Left hindlimb (tissue), 1 donor: Measurements from ENCODE around the gene CABLES2.

ENCODE experiments used
- DNase-seq: peaks from one replicate; pipeline ENCODE4 v3.0.0-alpha.2; 2018

Gene CABLES2

DNA sequence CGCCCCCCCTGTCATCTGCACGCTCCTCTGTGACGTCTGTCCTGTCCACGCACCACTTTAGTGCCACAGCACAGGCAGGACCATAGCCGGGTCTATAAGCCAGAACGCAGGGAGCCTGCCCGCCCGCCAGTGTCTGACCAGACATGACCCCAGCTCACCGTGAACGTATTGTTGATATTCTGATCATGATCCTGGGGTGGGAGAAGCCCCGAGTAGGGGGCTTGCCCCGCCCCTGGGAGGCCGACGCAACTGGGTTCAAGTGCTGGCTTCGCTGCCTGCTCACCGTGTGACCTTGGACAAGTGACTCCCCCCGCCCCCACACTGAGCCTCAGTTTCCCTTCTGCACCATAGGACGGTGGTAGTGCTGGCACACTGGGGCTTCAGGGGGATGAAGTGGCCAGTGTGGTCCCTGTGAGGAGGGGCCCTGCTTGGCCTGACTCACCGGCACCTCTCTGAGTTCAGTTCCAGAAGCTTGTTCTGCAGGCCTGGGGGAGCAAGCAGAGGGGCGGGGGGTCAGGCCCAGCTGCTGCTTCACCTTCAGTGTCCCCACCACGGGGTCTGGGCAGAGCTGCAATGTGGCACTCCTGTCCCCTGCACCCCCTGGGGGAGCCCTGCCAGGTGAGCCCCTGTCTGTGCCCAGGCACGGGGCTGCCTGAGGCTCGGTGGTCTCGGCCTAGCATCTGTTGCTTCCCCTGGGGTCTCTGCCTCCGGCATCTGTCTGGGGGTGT is 11.1 kb upstream of the CABLES2 start:
- DNase-seq = no peak

DNA sequence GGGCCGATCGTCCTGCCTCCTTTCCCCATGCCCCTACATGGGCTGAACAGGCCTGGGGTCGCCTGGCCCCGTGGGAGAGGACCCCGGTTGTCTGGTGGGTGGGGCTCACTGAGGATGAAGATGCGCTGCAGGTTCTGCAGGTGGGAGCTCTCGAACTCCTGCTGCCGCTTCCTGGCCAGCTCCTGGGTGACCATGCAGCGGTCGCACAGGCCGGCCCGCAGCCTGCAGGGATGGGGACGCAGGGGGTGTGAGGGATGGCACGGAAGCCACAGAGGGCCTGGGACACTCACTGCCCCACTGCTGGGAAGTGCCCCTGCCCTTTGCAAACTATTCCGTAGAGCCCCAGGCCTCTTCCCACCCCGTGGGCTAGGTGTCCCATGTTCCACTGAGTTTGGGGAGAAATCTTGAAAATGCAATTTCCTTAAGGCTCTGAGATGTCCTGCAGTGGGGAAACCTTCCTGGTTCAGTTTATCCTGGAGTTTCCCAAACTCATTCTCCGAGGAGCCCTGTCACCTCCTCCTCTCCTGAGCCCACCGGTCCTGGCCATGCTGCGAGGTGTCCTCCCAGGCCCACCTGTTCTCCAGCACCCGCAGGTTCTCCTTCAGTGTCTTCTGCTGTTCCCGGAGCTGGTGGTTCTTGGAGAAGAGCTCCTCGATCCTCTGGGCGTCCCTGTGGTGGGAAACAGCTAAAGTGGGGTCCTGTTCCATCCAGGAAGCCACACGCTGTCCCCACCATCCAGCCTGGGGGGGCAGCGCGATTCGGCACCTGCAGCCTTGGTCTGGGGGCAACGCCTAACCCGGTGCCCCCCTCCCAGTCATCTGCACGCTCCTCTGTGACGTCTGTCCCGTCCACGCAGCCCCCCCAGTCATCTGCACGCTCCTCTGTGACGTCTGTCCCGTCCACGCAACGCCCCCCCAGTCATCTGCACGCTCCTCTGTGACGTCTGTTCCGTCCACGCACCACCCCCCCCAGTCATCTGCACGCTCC is 9.9 kb upstream of the CABLES2 start:
- DNase-seq = no peak

DNA sequence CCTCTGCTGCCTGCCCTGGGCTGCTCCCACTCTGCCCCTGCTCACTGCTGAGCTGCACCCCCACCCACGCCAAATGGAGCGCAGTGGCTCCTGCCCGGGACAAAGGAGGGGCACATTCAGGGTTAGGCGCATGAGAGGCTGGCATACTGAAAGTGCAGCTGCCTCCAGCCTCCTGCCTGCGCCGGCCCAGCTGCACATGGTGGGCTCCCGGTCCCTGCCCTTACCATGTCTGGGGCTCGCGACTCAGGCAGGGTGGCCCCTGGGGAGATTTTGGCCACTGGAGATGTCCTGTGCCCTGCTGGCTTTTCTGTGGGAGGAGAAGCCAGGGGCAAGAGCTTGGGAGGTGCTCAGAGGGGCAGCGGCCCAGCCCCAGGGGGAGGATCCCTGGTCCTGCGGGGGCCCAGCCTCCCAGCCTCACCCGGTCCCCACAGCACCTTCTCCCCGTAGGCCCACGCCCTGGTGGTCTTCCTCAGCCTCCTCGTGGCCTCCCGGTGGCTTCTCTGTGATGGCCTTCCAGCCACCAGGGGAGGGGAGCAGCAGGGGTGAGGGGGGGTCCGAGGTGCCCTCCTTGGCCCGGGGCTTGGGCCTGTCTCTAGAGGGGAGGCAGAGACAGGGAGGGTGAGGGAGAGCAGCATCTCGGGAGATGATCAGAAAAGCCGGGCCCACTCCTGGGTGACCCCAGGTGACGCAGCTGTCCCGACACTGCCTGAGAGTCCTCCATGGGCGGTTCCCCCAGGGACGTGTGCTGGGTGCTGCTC is 8.4 kb upstream of the CABLES2 start:
- no peak for DNase-seq

GRCh38 chr20:62413896-62414481 is 6.9 kb upstream of the CABLES2 start:
- DNase-seq = no peak

DNA sequence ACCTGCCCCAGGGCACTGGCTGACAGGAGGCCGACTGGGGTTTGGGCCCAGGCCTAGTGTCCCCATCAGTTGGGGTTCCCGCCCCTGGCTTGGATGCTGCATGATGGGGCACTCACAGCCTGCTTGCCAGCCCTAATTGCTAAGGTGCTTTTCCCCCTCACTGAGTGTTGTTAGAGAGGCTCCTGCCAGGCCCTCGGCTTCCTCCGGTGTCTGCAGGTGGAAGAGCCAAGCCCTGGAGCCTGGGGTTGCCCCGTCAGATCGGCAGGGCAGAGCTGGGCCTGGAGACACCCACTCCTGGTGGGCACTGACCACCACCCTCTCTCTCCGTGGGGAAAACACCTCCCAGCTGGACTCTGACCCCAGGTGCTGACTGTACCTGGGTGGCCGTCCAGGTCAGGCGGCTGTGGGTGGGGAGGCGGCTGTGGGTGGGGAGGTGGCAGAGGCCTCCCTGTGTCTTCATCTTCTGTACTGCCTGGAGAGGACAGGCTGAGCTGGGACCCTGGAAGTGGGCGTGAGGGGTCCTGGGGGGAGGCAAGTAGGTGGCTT is 6.0 kb upstream of the CABLES2 start:
- no peak for DNase-seq

- DNase-seq = no peak
Observed at GRCh38 chr20:62412194-62413024, 5.3 kb upstream of the CABLES2 start.

DNA sequence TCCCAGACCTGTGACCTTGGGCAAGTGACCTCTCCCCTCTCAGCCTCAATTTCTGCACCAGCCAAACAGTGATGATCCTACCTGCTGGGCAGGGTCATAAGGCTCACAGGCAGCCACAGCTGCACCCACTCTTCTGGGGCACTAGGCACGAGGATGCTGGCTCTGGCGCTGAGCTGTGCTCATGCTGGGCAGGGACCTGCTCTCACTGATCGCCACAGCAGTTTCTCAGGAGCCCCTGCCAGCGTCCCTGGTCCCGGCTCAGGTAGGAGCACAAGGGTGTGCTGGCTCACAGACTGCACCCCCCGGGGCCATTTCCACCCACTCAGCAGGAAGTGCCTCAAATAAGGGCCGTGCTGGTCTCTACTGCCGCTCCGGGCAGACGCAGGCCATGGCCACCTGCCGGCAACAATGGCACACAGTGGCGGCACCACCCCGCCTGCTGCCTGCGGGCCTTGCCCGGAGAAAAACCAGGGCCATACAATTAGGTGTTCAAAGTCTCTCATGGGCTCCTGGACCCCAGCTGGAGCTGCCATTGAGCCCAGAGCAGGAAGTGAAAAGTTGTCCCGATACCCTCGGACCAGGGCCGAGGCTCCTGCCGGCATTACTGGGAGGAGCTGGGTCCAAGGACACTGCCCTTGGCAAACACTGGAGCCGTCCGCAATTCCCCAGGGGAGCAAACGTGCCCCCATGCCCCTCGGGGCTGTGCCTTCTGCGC is 4.6 kb upstream of the CABLES2 start:
- DNase-seq = no peak

GRCh38 chr20:62410746-62411478 is 3.8 kb upstream of the CABLES2 start:
- no peak for DNase-seq

- no peak for DNase-seq
Observed at GRCh38 chr20:62409931-62410745, 3.1 kb upstream of the CABLES2 start.

DNA sequence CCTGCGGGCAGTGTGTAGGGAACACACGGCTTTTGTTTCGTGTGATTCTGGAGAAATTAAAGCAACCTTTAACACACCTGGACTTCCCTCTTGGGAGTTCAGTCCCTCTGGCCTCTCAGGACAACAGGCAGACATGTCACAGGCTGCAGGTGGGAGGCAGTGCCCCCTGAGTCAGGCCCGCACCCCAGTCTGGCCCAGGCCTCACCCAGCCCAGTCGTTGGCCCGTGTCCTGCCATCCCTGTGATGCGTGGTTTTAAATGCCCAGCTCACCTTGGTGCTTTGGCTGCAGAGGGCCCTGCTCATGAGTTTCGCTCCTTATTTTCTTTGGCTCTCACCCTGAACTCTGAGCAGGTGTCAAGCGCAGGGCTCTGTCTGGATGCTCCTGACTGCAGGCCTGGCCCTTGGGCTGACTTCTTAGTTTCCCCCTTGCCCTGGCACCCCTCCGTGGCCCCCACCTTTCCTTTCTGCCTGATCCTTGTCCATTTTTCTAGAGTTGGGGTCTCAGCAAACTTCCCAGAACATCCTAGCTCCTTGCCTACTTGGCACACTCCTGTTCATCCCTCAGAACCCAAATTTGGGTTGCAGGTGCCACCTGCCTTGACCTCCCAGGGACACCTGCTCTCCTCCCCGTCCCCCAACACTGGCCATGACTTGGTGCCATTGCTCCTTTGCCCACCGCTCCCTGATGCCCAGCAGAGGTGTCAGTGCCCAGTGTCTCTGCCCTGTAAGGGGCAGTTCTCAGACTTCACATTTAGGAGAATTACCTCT is 2.2 kb upstream of the CABLES2 start:
- no peak for DNase-seq

- DNase-seq = no peak
Observed at GRCh38 chr20:62408640-62409039, 1.6 kb upstream of the CABLES2 start.

GRCh38 chr20:62408055-62408454 is 970 bp upstream of the CABLES2 start:
- no peak for DNase-seq

GRCh38 chr20:62406635-62407176 is 379 bp downstream of the CABLES2 start:
- no peak for DNase-seq

DNA sequence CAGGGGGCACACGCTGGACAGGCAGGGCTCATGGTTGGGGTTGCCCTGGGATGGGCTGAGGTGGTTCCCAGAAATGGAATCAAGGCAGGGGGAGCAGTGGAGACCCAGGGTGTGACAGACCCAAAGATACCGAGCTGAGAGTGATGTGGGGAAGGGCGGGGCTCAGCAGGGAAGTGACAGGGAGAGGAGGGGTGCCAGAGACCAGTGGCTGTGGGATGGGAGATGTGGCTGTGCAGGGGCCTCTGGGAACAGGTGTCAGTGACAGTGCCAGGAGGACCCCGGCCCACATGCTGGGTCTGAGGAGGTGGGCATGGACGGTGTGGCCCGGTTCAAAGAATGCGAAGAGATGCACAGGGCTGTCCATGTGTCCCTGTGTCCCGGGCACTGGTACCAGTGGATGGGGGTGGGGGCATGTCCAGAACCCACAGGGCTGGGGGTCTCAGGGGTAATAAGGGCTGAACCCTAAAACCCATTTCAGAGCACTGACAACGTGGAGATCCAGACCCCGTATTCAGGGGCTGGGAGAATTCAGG is 1.0 kb downstream of the CABLES2 start:
- DNase-seq = no peak

DNA sequence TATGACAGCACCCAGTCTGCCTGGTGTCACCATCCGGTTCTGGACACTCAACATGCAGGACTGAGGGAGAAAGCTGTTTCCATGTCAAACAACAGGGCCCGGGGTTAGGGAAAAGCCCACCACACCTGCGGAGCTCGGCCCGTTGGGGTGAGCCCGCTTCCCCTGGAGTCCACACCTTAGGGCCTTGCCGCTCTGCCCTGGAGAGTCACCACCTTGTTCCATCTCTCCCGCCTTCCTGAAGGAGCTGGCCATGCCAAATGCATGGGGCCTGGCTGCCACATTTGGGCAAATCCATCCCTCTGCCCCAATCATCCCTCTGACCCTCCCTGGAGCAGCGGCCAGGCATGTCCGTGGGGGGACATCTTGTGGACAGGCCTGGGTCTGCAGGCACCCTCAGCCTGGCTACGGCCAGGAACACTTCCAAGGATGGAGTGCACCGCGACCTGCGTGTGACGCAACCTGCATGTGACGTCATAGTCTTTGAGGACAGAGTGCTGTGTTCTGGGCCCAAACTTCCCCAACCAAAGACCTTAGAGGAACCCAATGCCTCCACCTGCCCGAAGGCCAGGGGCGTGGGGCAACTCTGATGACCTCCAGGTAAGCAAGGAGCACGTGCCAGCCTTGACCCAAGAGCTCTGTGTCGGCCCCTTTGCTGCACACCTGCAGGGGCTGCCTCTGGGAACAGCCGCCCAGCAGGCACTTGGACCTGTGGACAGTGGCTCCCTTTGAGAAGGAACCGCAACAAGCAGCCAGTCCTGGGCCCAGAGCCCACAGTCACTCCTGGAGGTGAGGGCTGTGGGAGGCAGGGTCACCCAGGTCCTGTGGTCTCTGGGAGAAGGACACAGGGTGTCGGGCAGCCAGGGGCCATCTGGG is 1.7 kb downstream of the CABLES2 start:
- no peak for DNase-seq

GRCh38 chr20:62404761-62405107 is 2.4 kb downstream of the CABLES2 start:
- DNase-seq = no peak

- DNase-seq = no peak
Observed at GRCh38 chr20:62404112-62404665, 2.9 kb downstream of the CABLES2 start.
